ENCODE results near the gene TTC39B.

Gene TTC39B

DNA sequence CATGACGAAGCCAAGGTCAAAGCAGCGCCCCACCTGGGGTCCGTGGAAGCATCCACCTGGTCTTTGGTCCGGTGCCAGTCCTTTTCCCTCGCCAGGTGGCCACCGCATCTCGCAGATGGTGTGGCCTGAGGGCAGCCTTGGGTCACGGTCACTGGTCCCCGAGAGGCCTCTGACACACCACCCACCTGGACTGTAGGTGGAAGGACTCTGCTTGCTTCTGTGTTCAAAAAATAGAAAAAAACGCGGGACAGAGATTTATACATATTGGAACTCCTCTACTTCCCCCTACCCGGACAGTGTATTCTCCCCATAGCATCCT, 466 bp upstream of the TTC39B start:
- H4K20me1 ChIP-seq (ENCODE audit: insufficient read depth), result no peaks in the 10 kb centered on the region
- H3K36me3 ChIP-seq (ENCODE audit: insufficient read depth), result no peaks in the 10 kb centered on the region
- TF ChIP-seq, protein P1, sequence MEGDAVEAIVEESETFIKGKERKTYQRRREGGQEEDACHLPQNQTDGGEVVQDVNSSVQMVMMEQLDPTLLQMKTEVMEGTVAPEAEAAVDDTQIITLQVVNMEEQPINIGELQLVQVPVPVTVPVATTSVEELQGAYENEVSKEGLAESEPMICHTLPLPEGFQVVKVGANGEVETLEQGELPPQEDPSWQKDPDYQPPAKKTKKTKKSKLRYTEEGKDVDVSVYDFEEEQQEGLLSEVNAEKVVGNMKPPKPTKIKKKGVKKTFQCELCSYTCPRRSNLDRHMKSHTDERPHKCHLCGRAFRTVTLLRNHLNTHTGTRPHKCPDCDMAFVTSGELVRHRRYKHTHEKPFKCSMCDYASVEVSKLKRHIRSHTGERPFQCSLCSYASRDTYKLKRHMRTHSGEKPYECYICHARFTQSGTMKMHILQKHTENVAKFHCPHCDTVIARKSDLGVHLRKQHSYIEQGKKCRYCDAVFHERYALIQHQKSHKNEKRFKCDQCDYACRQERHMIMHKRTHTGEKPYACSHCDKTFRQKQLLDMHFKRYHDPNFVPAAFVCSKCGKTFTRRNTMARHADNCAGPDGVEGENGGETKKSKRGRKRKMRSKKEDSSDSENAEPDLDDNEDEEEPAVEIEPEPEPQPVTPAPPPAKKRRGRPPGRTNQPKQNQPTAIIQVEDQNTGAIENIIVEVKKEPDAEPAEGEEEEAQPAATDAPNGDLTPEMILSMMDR (conservative IDR thresholded peaks at IDR 0.05; ENCODE audit: low read depth, low read length), result no peak
- no peak overlapping the region; the same call in 1 of the 2 replicates for H3K9ac ChIP-seq
- peak overlapping the region; percentile 94 for H3K4me2 ChIP-seq
- H3K79me2 ChIP-seq (ENCODE audit: insufficient read depth, low read depth), result no peaks in the 10 kb centered on the region
- H3K27ac ChIP-seq, result no peak overlapping the region
- no peaks in the 10 kb centered on the region for H3K27me3 ChIP-seq (ENCODE audit: insufficient read depth, low read depth)
- peaks cover 8% of the 10 kb centered on the region for H3K4me1 ChIP-seq (ENCODE audit: low read depth, poor library complexity, severe bottlenecking)
- H3K4me3 ChIP-seq (IDR thresholded peaks at IDR 0.05; ENCODE audit: insufficient read depth, low read depth, low read length), result no peak overlapping the region
- H2AFZ ChIP-seq (ENCODE audit: low read depth), result peak overlapping the region; percentile 99

GRCh38 chr9:15306068-15306756, 804 bp downstream of the TTC39B start:
- no peaks in the 10 kb centered on the region for H3K36me3 ChIP-seq (ENCODE audit: insufficient read depth)
- H3K27ac ChIP-seq, result no peak overlapping the region

GRCh38 chr9:15305470-15305869, 1.5 kb downstream of the TTC39B start:
- Histone ChIP-seq H3K36me3 (ENCODE audit: insufficient read depth) (no peaks in the 10 kb centered on the region), H3K27me3 (ENCODE audit: insufficient read depth, low read depth) (no peaks in the 10 kb centered on the region), H3K4me3 (IDR thresholded peaks at IDR 0.05; ENCODE audit: insufficient read depth, low read depth, low read length) (no peak overlapping the region), H3K9ac (no peak overlapping the region), H2AFZ (ENCODE audit: low read depth) (peak overlapping the region; percentile 99; the same call in 1 of the 2 replicates), H3K27ac (no peak overlapping the region), H3K79me2 (ENCODE audit: insufficient read depth, low read depth) (no peaks in the 10 kb centered on the region), H3K4me1 (ENCODE audit: low read depth, poor library complexity, severe bottlenecking) (peaks cover 8% of the 10 kb centered on the region), H3K4me2 (peak overlapping the region; percentile 94), H4K20me1 (ENCODE audit: insufficient read depth) (no peaks in the 10 kb centered on the region)
- TF ChIP-seq, protein P1 (conservative IDR thresholded peaks at IDR 0.05; ENCODE audit: low read depth, low read length), result no peak

More at GRCh38 chr9:15306068-15306756, 804 bp downstream of the TTC39B start:
- H3K4me3 ChIP-seq (IDR thresholded peaks at IDR 0.05; ENCODE audit: insufficient read depth, low read depth, low read length), result no peak overlapping the region
- H3K4me1 ChIP-seq (ENCODE audit: low read depth, poor library complexity, severe bottlenecking), result peaks cover 8% of the 10 kb centered on the region
- H3K79me2 ChIP-seq (ENCODE audit: insufficient read depth, low read depth), result no peaks in the 10 kb centered on the region
- H3K27me3 ChIP-seq (ENCODE audit: insufficient read depth, low read depth), result no peaks in the 10 kb centered on the region
- TF ChIP-seq, protein P1 (conservative IDR thresholded peaks at IDR 0.05; ENCODE audit: low read depth, low read length), result no peak
- H3K4me2 ChIP-seq, result peak overlapping the region; percentile 94
- peak overlapping the region; percentile 99 for H2AFZ ChIP-seq (ENCODE audit: low read depth)
- no peaks in the 10 kb centered on the region for H4K20me1 ChIP-seq (ENCODE audit: insufficient read depth)
- peak overlapping the region; percentile 39; the same call in 1 of the 2 replicates for H3K9ac ChIP-seq

DNA sequence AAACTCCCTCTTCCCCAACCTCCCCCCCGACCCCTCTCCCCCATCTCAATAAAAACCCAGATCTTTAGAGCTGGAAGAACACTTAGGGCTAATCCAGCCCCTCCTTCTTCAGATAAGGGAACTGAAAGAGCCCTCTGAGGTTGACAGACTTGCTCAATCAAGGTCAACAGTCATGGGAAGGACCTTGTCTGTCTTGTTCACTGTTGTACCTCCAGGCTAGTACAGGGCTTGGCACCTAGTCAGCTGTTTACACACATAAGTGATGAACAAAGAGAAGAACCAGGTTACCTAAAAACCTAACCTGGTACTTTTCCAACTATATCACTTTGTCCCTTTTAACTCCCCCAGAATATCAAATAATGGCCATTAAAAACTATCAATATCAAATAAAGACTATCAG, 2.4 kb downstream of the TTC39B start:
- Histone ChIP-seq H3K27me3 (ENCODE audit: insufficient read depth, low read depth) (no peaks in the 10 kb centered on the region), H3K4me1 (ENCODE audit: low read depth, poor library complexity, severe bottlenecking) (peaks cover 8% of the 10 kb centered on the region), H4K20me1 (ENCODE audit: insufficient read depth) (no peaks in the 10 kb centered on the region), H3K79me2 (ENCODE audit: insufficient read depth, low read depth) (no peaks in the 10 kb centered on the region), H3K36me3 (ENCODE audit: insufficient read depth) (no peaks in the 10 kb centered on the region), H3K4me2 (no peak overlapping the region), H3K27ac (no peak overlapping the region), H3K9ac (no peak overlapping the region), H3K4me3 (IDR thresholded peaks at IDR 0.05; ENCODE audit: insufficient read depth, low read depth, low read length) (no peak overlapping the region), H2AFZ (ENCODE audit: low read depth) (no peak overlapping the region)
- TF ChIP-seq, protein P1 (conservative IDR thresholded peaks at IDR 0.05; ENCODE audit: low read depth, low read length), result no peak
